Measurements from ENCODE around the gene ADH7. TPM values are rescaled to one million over a fixed set of nuclear protein-coding genes. Genes with fewer than 3 reads are reported as not detected.
A peak's percentile ranks its signal among the peaks of the same experiment; 100 is the strongest.
"Not testable (repeated sequence)": the region's sequence is repeated elsewhere in the genome, so short reads cannot be mapped to it uniquely, and the experiment has no call there.

The ADH7 gene
- polyA plus RNA-seq, 2 of the 4 experiments (the other 2 are of a cell fraction): not detected

GRCh38 chr4:99377341-99377740 lies 57.8 kb downstream of the ADH7 start:
- FAIRE-seq, POLR2A ChIA-PET, H3K27ac ChIP-seq, H3K4me2 ChIP-seq, H3K9me3 ChIP-seq, H3K4me1 ChIP-seq, H3K4me3 ChIP-seq, ATAC-seq: not testable (repeated sequence)
- TF ChIP-seq CTCF (IDR thresholded peaks at IDR 0.05): peak; percentile 19; the same call in 1 of the 3 replicates
- peak in 1 of 2 experiments; percentile 5 for DNase-seq (ENCODE audit: low read depth in 1 of 2, low spot score in 1 of 2)
- 19% methylated on average over 6 of the region's 6 CpGs for WGBS (ENCODE audit: missing lambda C conversion rate)
- CTCF ChIA-PET: interaction anchor here (0.6 to 1.0 kb wide), 4 partner anchors 11 to 240 kb away, joined by 3 read pairs; no protein-coding TSS in a partner anchor

- ATAC-seq; H3K4me1 ChIP-seq; H3K4me2 ChIP-seq; H3K9me3 ChIP-seq; DNase-seq (ENCODE audit: low read depth in 1 of 2, low spot score in 1 of 2); POLR2A ChIA-PET; H3K4me3 ChIP-seq; H3K27ac ChIP-seq; FAIRE-seq: not testable (repeated sequence)
- 56% methylated on average over 2 of the region's 2 CpGs for WGBS (ENCODE audit: missing lambda C conversion rate)
- CTCF ChIA-PET: interaction anchor here (0.6 kb wide), 1 partner anchor 8 kb away, joined by 3 read pairs; no protein-coding TSS in a partner anchor
Measured at GRCh38 chr4:99372464-99372863, 62.7 kb downstream of the ADH7 start.

GRCh38 chr4:99367817-99368216 lies 67.3 kb downstream of the ADH7 start:
- H3K4me1 ChIP-seq; ATAC-seq; H3K9me3 ChIP-seq; H3K4me2 ChIP-seq; FAIRE-seq; H3K27ac ChIP-seq; DNase-seq (ENCODE audit: low read depth in 1 of 2, low spot score in 1 of 2); POLR2A ChIA-PET; H3K4me3 ChIP-seq: not testable (repeated sequence)
- CTCF ChIA-PET: interaction anchor here (1.0 kb wide), 1 partner anchor 12 kb away, joined by 3 read pairs; no protein-coding TSS in a partner anchor
- 10% methylated on average over 2 of the region's 2 CpGs for WGBS (ENCODE audit: missing lambda C conversion rate)

- WGBS (ENCODE audit: missing lambda C conversion rate): 18% methylated on average over 1 of the region's 1 CpG
- POLR2A ChIA-PET: no interaction called here
- no peak for ATAC-seq
- FAIRE-seq: no peak
- DNase-seq (ENCODE audit: low read depth in 1 of 2, low spot score in 1 of 2): no peak
- H3K4me1 ChIP-seq: no peaks in the 10 kb centered on the region
- no peak overlapping the region for H3K4me3 ChIP-seq
- no peak for TF ChIP-seq ELK1 (IDR thresholded peaks at IDR 0.05; ENCODE audit: low read depth, low read length)
- H3K4me2 ChIP-seq: no peak overlapping the region
- no peaks in the 10 kb centered on the region for H3K9me3 ChIP-seq
- CTCF ChIA-PET: no interaction called here
- H3K27ac ChIP-seq: no peak overlapping the region
Measured at GRCh38 chr4:99366491-99366890, 68.7 kb downstream of the ADH7 start.

GRCh38 chr4:99362768-99363167 lies 72.4 kb downstream of the ADH7 start:
- no peak overlapping the region for H3K4me3 ChIP-seq
- ATAC-seq: no peak
- ChIA-PET CTCF (no interaction called here), POLR2A (no interaction called here)
- H3K4me2 ChIP-seq: no peak overlapping the region
- DNase-seq (ENCODE audit: low read depth in 1 of 2, low spot score in 1 of 2): no peak
- no peak overlapping the region for H3K27ac ChIP-seq
- no peaks in the 10 kb centered on the region for H3K4me1 ChIP-seq
- H3K9me3 ChIP-seq: no peaks in the 10 kb centered on the region
- no peak for FAIRE-seq
- TF ChIP-seq ESRRA (IDR thresholded peaks at IDR 0.05; ENCODE audit: borderline replicate concordance, low read length) (no peak), FOXS1 (CRISPR knock-in tag; IDR thresholded peaks at IDR 0.05) (no peak), KDM1A (IDR thresholded peaks at IDR 0.05; ENCODE audit: low read depth) (no peak), CBX8 (IDR thresholded peaks at IDR 0.05) (no peak), HOXB13 (CRISPR knock-in tag; IDR thresholded peaks at IDR 0.05; ENCODE audit: low read depth) (no peak), HMGXB4 (CRISPR knock-in tag; IDR thresholded peaks at IDR 0.05; ENCODE audit: borderline replicate concordance) (no peak), REST (IDR thresholded peaks at IDR 0.05) (no peak), CHD2 (IDR thresholded peaks at IDR 0.05; ENCODE audit: low read length, partially characterized antibody) (no peak), EHMT2 (IDR thresholded peaks at IDR 0.05; ENCODE audit: low read depth) (no peak), HEYL (CRISPR knock-in tag; IDR thresholded peaks at IDR 0.05) (no peak), CBX2 (IDR thresholded peaks at IDR 0.05; ENCODE audit: borderline replicate concordance, low read depth) (no peak), HDAC2 (IDR thresholded peaks at IDR 0.05) (no peak), ELK1 (IDR thresholded peaks at IDR 0.05; ENCODE audit: low read depth, low read length) (no peak), KDM5A (IDR thresholded peaks at IDR 0.05) (no peak), NPAS2 (CRISPR knock-in tag; IDR thresholded peaks at IDR 0.05; ENCODE audit: borderline replicate concordance) (no peak)

Measured in A549 (cell line).